GM12878 (cell line): ENCODE measurements around the gene TPK1. TPM values are rescaled to one million over a fixed set of nuclear protein-coding genes. Genes with fewer than 3 reads are reported as not detected.

Experiments
- ATAC-seq: fragments of 200-7000 bp; cut with Tn5 transposase; 3 replicates; pipeline ENCODE4 v1.9.1; 2020; ENCODE audit warnings: mild to moderate bottlenecking, moderate library complexity
- BruUV-seq: library from RNA; stranded (reverse); fragments of 400-500 nt; replicated peaks from 2 replicates; lab custom pipeline; 2021; lab: Mats Ljungman, UMichigan
- CTCF ChIA-PET: fragments of 300-600 bp; sonication (Branson Sonifier 250); formaldehyde crosslinking; extraction: SDS; loops from one replicate; lab custom pipeline; 2021; ENCODE audit warnings: inconsistent platforms; lab: Yijun Ruan, JAX
- POLR2A ChIA-PET: fragments of 350-600 bp; formaldehyde crosslinking; extraction: SDS; loops from one replicate; lab custom pipeline; 2021; ENCODE audit warnings: inconsistent platforms; lab: Charles Lee
- RAD21 ChIA-PET: fragments of 300-600 bp; sonication (Branson Sonifier 250); formaldehyde crosslinking; loops from one replicate; lab custom pipeline; 2023; ENCODE audit warnings: antibody characterized with exemption; ENCODE audit not compliant: unreplicated experiment; lab: Charles Lee
- SMC1A ChIA-PET: fragments of 300-600 bp; sonication (Branson Sonifier 250); formaldehyde crosslinking; loops from one replicate; lab custom pipeline; 2023; ENCODE audit not compliant: unreplicated experiment, uncharacterized antibody; lab: Charles Lee
- DNase-seq: peaks from one replicate; pipeline ENCODE4 v3.0.0-alpha.2; 2011; ENCODE audit warnings: low read depth, low spot score
- FAIRE-seq: peaks from 3 replicates; lab custom pipeline; 2011; peaks lifted over from hg19 to GRCh38; lab: Jason Lieb, UNC
- H2AFZ ChIP-seq: 2 replicates; pipeline ENCODE4 v1.6.0; 2011; ENCODE audit warnings: low read depth, low read length, control low read depth; ENCODE audit not compliant: control insufficient read depth
- H3K27ac ChIP-seq: 2 replicates; pipeline ENCODE4 v1.5.1; 2011; ENCODE audit warnings: control low read depth; ENCODE audit not compliant: control insufficient read depth, insufficient read depth
- H3K27me3 ChIP-seq, 2 experiments: replicated peaks in 1 of 2; 2 replicates each; pipeline versions ENCODE4 v1.6.0 to v1.6.1; 2011; ENCODE audit warnings: low read length in 1 of 2; ENCODE audit not compliant: control insufficient read depth in 2 of 2, insufficient read depth in 2 of 2
- H3K36me3 ChIP-seq, 2 experiments: 2 replicates each; pipeline ENCODE4 v1.5.1; 2011; ENCODE audit warnings: low read length in 1 of 2; ENCODE audit not compliant: control insufficient read depth in 2 of 2, insufficient read depth in 2 of 2
- H3K4me1 ChIP-seq: 2 replicates; pipeline ENCODE4 v1.6.1; 2011; ENCODE audit warnings: mild to moderate bottlenecking, low read length, moderate library complexity, mixed read lengths; ENCODE audit not compliant: control insufficient read depth, insufficient read depth
- H3K4me2 ChIP-seq: 2 replicates; pipeline ENCODE4 v1.6.0; 2011; ENCODE audit warnings: control low read depth; ENCODE audit not compliant: control insufficient read depth, insufficient read depth
- H3K4me3 ChIP-seq: fragments of 200-600 bp; sonication (generic); 2 replicates; pipeline ENCODE4 v1.5.1; 2016
- H3K79me2 ChIP-seq: 2 replicates; pipeline ENCODE4 v1.6.0; 2011; ENCODE audit warnings: low read length; ENCODE audit not compliant: control insufficient read depth, insufficient read depth
- H3K9ac ChIP-seq: 2 replicates; pipeline ENCODE4 v1.8.0; 2011; ENCODE audit warnings: low read length, control low read depth, mixed read lengths; ENCODE audit not compliant: control insufficient read depth, insufficient read depth
- H3K9me3 ChIP-seq: replicated peaks from 3 replicates; pipeline ENCODE4 v1.5.1; 2011; ENCODE audit warnings: mild to moderate bottlenecking, low read length; ENCODE audit not compliant: control insufficient read depth, insufficient read depth
- H4K20me1 ChIP-seq: 2 replicates; pipeline ENCODE4 v1.6.0; 2011; ENCODE audit not compliant: control insufficient read depth, insufficient read depth
- ASH2L ChIP-seq: fragments of 300-600, 200-600 bp; sonication (generic); IDR thresholded peaks from 2 replicates; pipeline ENCODE4 v1.6.1; 2017; ENCODE audit warnings: low read depth, mild to moderate bottlenecking, borderline replicate concordance
- BRCA1 ChIP-seq: IDR thresholded peaks from 2 replicates; pipeline ENCODE4 v1.6.1; 2011; ENCODE audit warnings: low read depth, low read length, improper control_type of control experiment
- CEBPB ChIP-seq, 2 experiments: fragments of 150-350 bp in 1 of 2; IDR thresholded peaks; 2 replicates each; pipeline ENCODE4 v1.6.1; 2012 to 2014; ENCODE audit warnings: low read depth in 2 of 2, low read length in 2 of 2, borderline replicate concordance in 1 of 2, inconsistent platforms in 1 of 2
- CREM ChIP-seq: IDR thresholded peaks from 2 replicates; pipeline ENCODE4 v1.6.1; 2014; ENCODE audit warnings: antibody characterized with exemption, low read depth
- EZH2 ChIP-seq: IDR thresholded peaks from 2 replicates; pipeline ENCODE4 v1.6.1; 2012; ENCODE audit warnings: low read depth, mild to moderate bottlenecking, control low read depth, inconsistent platforms, low read length, borderline replicate concordance; ENCODE audit not compliant: control insufficient read depth
- IKZF2 ChIP-seq, 2 experiments: fragments of 450-650 bp; IDR thresholded peaks; 2 replicates each; pipeline ENCODE4 v1.6.1; 2017; ENCODE audit warnings: mild to moderate bottlenecking in 2 of 2, moderate library complexity in 2 of 2
- JUND ChIP-seq: IDR thresholded peaks from 2 replicates; pipeline ENCODE4 v1.6.1; 2012; ENCODE audit warnings: low read depth, mild to moderate bottlenecking, low read length, improper control_type of control experiment, moderate library complexity
- KDM1A ChIP-seq: fragments of 200-600 bp; sonication (generic); IDR thresholded peaks from 2 replicates; pipeline ENCODE4 v1.6.1; 2016; ENCODE audit warnings: borderline replicate concordance
- MTA2 ChIP-seq: fragments of 450-650 bp; IDR thresholded peaks from 2 replicates; pipeline ENCODE4 v1.6.1; 2016; ENCODE audit warnings: low read depth, mild to moderate bottlenecking, moderate library complexity
- MYB ChIP-seq: fragments of 150-350 bp; IDR thresholded peaks from 2 replicates; pipeline ENCODE4 v1.6.1; 2014; ENCODE audit warnings: mild to moderate bottlenecking, low read depth, low read length, borderline replicate concordance
- NFIC ChIP-seq: IDR thresholded peaks from 2 replicates; pipeline ENCODE4 v1.6.1; 2012; ENCODE audit warnings: low read depth, mild to moderate bottlenecking, inconsistent platforms, low read length, moderate library complexity
- NR2C1 ChIP-seq: fragments of 450-650 bp; IDR thresholded peaks from 2 replicates; pipeline ENCODE4 v1.6.1; 2017; ENCODE audit warnings: antibody characterized with exemption, mild to moderate bottlenecking, moderate library complexity
- NR2F1 ChIP-seq: fragments of 450-650 bp; conservative IDR thresholded peaks from 2 replicates; pipeline ENCODE4 v1.6.1; 2017; ENCODE audit warnings: mild to moderate bottlenecking
- POLR2AphosphoS5 ChIP-seq: IDR thresholded peaks from 2 replicates; pipeline ENCODE4 v1.6.1; 2011; ENCODE audit warnings: mild to moderate bottlenecking, low read length, inconsistent platforms
- SUPT20H ChIP-seq: IDR thresholded peaks from 2 replicates; pipeline ENCODE4 v1.6.1; 2011; ENCODE audit warnings: low read depth, mild to moderate bottlenecking, low read length, moderate library complexity, borderline replicate concordance; ENCODE audit not compliant: control insufficient read depth
- TCF12 ChIP-seq: IDR thresholded peaks from 2 replicates; pipeline ENCODE4 v1.6.1; 2011; ENCODE audit warnings: low read depth, mild to moderate bottlenecking, low read length
- ZBED1 ChIP-seq: IDR thresholded peaks from 2 replicates; pipeline ENCODE4 v1.6.1; 2016; ENCODE audit warnings: borderline replicate concordance
- in situ Hi-C: fragments of 300-500 bp; cut with MboI; formaldehyde crosslinking; loops from 9 replicates; pipeline ENCODE4 v1.14.3; 2018; ENCODE audit warnings: mixed read lengths
- intact Hi-C: fragments of 100-400 bp; cut with micrococcal nuclease; formaldehyde crosslinking; loops from one replicate; pipeline ENCODE4 v1.14.2; 2022; ENCODE audit not compliant: unreplicated experiment
- polyA plus RNA-seq, 11 experiments: library from polyadenylated mRNA; depleted of rRNA in 4 of 11; unstranded in 6 of 11; stranded (reverse) in 5 of 11; fragments of >200 nt; fragmentation: Nextera tagmentation in 4 of 11; fragmentation: Illumina TruSeq in 1 of 11; extraction: Ambion mirVana in 4 of 11; extraction: Trizol in 1 of 11; gene quantifications; 1 replicate in 1 of 11; 2 replicates in 10 of 11; pipeline versions ENCODE4 v1.2.1 to v1.2.3, GENCODE V29; 2011 to 2016; ENCODE audit warnings: inconsistent platforms in 2 of 11, missing spikeins in 2 of 11, low read depth in 1 of 11
- total RNA-seq, 4 experiments: library from RNA; depleted of rRNA in 3 of 4; stranded (reverse); fragments of >200 nt in 3 of 4; fragmentation: Illumina TruSeq in 1 of 4; extraction: Trizol in 1 of 4; gene quantifications; 2 replicates each; pipeline versions ENCODE4 v1.2.1 to v1.2.3, GENCODE V29; 2013 to 2021
- TF ChIP-seq, protein P1 (sequence below): IDR thresholded peaks from 2 replicates; pipeline ENCODE4 v1.6.1; 2011; ENCODE audit warnings: low read depth, mild to moderate bottlenecking, low read length, moderate library complexity, borderline replicate concordance; ENCODE audit errors: extremely low read depth
- TF ChIP-seq, protein P2 (sequence below): fragments of 450-650 bp; formaldehyde crosslinking; IDR thresholded peaks from 2 replicates; pipeline ENCODE4 v1.4.0; 2022; ENCODE audit warnings: mild to moderate bottlenecking, moderate library complexity
- TF ChIP-seq, protein P3 (sequence below): IDR thresholded peaks from 2 replicates; pipeline ENCODE4 v1.6.1; 2012; ENCODE audit warnings: low read depth, low read length, improper control_type of control experiment

TPK1 gene
- total and polyA plus RNA-seq, 10 of the 15 experiments (the other 5 are each of a cell fraction or from before 2014, with no cell fraction given): 7.1 to 19.0 (median 9.3) TPM

DNA sequence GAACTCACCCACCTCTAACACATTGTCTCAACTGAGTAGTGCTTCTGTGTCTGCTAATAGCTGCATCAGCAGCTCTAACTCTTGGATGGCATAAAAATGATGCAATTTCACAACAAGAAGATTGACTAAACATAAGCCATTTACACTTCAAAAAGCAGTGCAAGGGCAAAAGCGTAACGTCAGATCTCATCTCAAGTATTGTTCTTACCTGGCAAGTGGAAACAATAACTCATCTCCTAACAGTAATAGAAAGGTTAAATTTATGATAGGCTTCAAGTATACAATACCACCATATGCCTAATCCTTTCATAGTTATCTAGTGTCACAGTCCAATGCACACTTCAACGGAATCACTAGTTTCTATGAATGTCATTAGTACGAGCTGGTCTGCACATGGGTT lies 14.8 kb downstream of the TPK1 start (continued):
- TF ChIP-seq ASH2L (no peak), NR2F1 (0 out of 2 replicates have a peak, but pooled peaks have one; percentile 25), MYB (no peak), POLR2AphosphoS5 (no peak), NR2C1 (no peak), CREM (peak; percentile 78), IKZF2 (IDR thresholded peaks at IDR 0.05) (peak in 1 of 2 experiments; percentile 34; a peak in 2 of 4 replicates), JUND (no peak)

DNA sequence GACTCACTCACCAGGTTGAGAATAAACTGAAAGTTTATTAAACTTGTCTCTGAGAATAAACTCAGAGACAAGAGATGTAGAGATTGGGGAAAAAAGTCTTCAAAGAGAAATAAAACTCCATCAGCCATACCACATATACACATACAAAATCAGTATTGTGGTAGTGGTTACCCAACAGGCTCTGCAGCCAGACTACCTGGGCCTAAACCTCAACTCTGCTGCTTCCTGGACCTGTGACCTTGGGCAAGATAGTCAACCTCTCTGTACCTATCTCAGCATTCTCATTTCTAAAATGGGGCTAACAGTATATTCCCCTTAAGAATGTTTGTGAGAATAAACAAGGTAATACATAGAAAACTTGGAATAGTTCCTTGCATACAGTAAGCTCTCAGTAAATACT lies 15.3 kb downstream of the TPK1 start:
- RAD21 ChIA-PET: interaction anchor here (1.0 to 5.6 kb wide), 3 partner anchors 8 to 15 kb away, joined by 3 to 39 read pairs (median 4); partner anchors contain the start of gene TPK1
- Histone ChIP-seq H3K27me3 (no peaks in the 10 kb centered on the region), H3K4me2 (no peak overlapping the region), H3K36me3 (no peaks in the 10 kb centered on the region), H4K20me1 (no peaks in the 10 kb centered on the region), H3K4me1 (peaks cover 45% of the 10 kb centered on the region), H3K79me2 (no peaks in the 10 kb centered on the region; the same call in 1 of the 2 replicates), H3K9me3 (peaks cover 2% of the 10 kb centered on the region; the same call in 1 of the 3 replicates), H3K4me3 (no peak overlapping the region), H3K27ac (no peak overlapping the region), H2AFZ (peak overlapping the region; percentile 21; the same call in 1 of the 2 replicates), H3K9ac (no peak overlapping the region)
- SMC1A ChIA-PET: interaction anchor here (1.2 to 3.6 kb wide), 4 partner anchors 8 to 91 kb away, joined by 3 to 45 read pairs (median 18); partner anchors contain the start of gene TPK1
- POLR2A ChIA-PET: interaction anchor here (0.7 to 3.3 kb wide), 2 partner anchors 8 to 15 kb away, joined by 3 to 22 read pairs; partner anchors contain the start of gene TPK1
- BruUV-seq: no TSS peak
- FAIRE-seq: no peak
- ATAC-seq: peak; percentile 33
- intact Hi-C loops: no loop called here
- CTCF ChIA-PET: interaction anchor here (1.0 to 2.1 kb wide), 4 partner anchors 9 to 35 kb away, joined by 4 to 17 read pairs (median 6); partner anchors contain the start of gene TPK1
- in situ Hi-C loops: no loop called here
- no peak for DNase-seq
- no peak for TF ChIP-seq TCF12
- TF ChIP-seq NR2F1: no peak
- TF ChIP-seq, protein P1, sequence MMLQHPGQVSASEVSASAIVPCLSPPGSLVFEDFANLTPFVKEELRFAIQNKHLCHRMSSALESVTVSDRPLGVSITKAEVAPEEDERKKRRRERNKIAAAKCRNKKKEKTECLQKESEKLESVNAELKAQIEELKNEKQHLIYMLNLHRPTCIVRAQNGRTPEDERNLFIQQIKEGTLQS: no peak
- no peak for TF ChIP-seq BRCA1
- TF ChIP-seq SUPT20H: no peak
- TF ChIP-seq NFIC: no peak
- no peak for TF ChIP-seq ZBED1
- TF ChIP-seq MTA2: no peak
- TF ChIP-seq KDM1A: no peak
- TF ChIP-seq CEBPB (IDR thresholded peaks at IDR 0.05; ENCODE audit: borderline replicate concordance in 1 of 2, low read depth in 2 of 2, low read length in 2 of 2): no peak
- no peak for TF ChIP-seq EZH2
- TF ChIP-seq, protein P2, sequence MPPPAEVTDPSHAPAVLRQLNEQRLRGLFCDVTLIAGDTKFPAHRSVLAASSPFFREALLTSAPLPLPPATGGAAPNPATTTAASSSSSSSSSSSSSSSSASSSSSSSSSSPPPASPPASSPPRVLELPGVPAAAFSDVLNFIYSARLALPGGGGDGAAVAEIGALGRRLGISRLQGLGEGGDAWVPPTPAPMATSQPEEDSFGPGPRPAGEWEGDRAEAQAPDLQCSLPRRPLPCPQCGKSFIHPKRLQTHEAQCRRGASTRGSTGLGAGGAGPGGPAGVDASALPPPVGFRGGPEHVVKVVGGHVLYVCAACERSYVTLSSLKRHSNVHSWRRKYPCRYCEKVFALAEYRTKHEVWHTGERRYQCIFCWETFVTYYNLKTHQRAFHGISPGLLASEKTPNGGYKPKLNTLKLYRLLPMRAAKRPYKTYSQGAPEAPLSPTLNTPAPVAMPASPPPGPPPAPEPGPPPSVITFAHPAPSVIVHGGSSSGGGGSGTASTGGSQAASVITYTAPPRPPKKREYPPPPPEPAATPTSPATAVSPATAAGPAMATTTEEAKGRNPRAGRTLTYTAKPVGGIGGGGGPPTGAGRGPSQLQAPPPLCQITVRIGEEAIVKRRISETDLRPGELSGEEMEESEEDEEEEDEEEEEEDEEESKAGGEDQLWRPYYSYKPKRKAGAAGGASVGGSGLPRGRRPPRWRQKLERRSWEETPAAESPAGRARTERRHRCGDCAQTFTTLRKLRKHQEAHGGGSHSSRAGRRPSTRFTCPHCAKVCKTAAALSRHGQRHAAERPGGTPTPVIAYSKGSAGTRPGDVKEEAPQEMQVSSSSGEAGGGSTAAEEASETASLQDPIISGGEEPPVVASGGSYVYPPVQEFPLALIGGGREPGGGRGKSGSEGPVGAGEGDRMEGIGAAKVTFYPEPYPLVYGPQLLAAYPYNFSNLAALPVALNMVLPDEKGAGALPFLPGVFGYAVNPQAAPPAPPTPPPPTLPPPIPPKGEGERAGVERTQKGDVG (CRISPR knock-in tag): no peak
- TF ChIP-seq, protein P3, sequence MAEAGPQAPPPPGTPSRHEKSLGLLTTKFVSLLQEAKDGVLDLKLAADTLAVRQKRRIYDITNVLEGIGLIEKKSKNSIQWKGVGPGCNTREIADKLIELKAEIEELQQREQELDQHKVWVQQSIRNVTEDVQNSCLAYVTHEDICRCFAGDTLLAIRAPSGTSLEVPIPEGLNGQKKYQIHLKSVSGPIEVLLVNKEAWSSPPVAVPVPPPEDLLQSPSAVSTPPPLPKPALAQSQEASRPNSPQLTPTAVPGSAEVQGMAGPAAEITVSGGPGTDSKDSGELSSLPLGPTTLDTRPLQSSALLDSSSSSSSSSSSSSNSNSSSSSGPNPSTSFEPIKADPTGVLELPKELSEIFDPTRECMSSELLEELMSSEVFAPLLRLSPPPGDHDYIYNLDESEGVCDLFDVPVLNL: no peak
